IMR-90 (cell line): ENCODE measurements around the gene PIAS4. TPM values are rescaled to one million over a fixed set of nuclear protein-coding genes. Genes with fewer than 3 reads are reported as not detected.

Source experiments
- ATAC-seq: fragments of 200-7000 bp; cut with Tn5 transposase; 2 replicates; pipeline ENCODE4 v1.9.1; 2020; ENCODE audit warnings: low read depth, mild to moderate bottlenecking, moderate library complexity
- BruUV-seq: library from RNA; stranded (reverse); fragments of 400-500 nt; replicated peaks from 2 replicates; lab custom pipeline; 2021; lab: Mats Ljungman, UMichigan
- CTCF ChIA-PET: fragments of 300-600 bp; formaldehyde crosslinking; extraction: SDS; loops from one replicate; lab custom pipeline; 2021; ENCODE audit warnings: antibody characterized with exemption; lab: Yijun Ruan, JAX
- POLR2A ChIA-PET: fragments of 300-600 bp; sonication (Branson Sonifier 250); formaldehyde crosslinking; loops from one replicate; lab custom pipeline; 2022; ENCODE audit warnings: antibody characterized with exemption; ENCODE audit not compliant: unreplicated experiment; lab: Charles Lee
- DNase-seq: peaks from one replicate; pipeline ENCODE4 v3.0.0; 2013
- H2AFZ ChIP-seq: replicated peaks from 2 replicates; pipeline ENCODE3; 2013; ENCODE audit warnings: low read length, mild to moderate bottlenecking; ENCODE audit not compliant: poor library complexity
- H2AK5ac ChIP-seq: 2 replicates; pipeline ENCODE4 v1.6.1; 2013; ENCODE audit warnings: low read depth, low read length, inconsistent platforms
- H2AK9ac ChIP-seq: replicated peaks from 2 replicates; pipeline ENCODE3; 2013; ENCODE audit warnings: mild to moderate bottlenecking, low read depth, low read length, moderate library complexity; ENCODE audit not compliant: poor library complexity
- H2BK120ac ChIP-seq: 2 replicates; pipeline ENCODE4 v1.6.1; 2013; ENCODE audit warnings: low read depth, low read length, inconsistent platforms
- H2BK15ac ChIP-seq: 3 replicates; pipeline ENCODE4 v1.6.1; 2013; ENCODE audit warnings: low read depth, low read length, inconsistent platforms
- H2BK20ac ChIP-seq: 2 replicates; pipeline ENCODE4 v1.6.1; 2013; ENCODE audit warnings: low read depth, mild to moderate bottlenecking, inconsistent platforms, low read length, moderate library complexity
- H2BK5ac ChIP-seq: 2 replicates; pipeline ENCODE4 v1.6.1; 2013; ENCODE audit warnings: mild to moderate bottlenecking, low read depth, low read length, inconsistent platforms; ENCODE audit not compliant: poor library complexity, severe bottlenecking
- H3K14ac ChIP-seq: replicated peaks from 2 replicates; pipeline ENCODE4 v1.6.1; 2013; ENCODE audit warnings: low read depth, low read length, inconsistent platforms
- H3K18ac ChIP-seq: 2 replicates; pipeline ENCODE4 v1.6.1; 2013; ENCODE audit warnings: low read depth, low read length, control low read depth
- H3K23ac ChIP-seq: 2 replicates; pipeline ENCODE4 v1.6.1; 2013; ENCODE audit warnings: low read depth, low read length, inconsistent platforms
- H3K27ac ChIP-seq: 2 replicates; pipeline ENCODE4 v1.5.1; 2013; ENCODE audit warnings: mild to moderate bottlenecking, control low read depth, low read length; ENCODE audit not compliant: insufficient read depth
- H3K27me3 ChIP-seq: 2 replicates; pipeline ENCODE4 v1.6.1; 2013; ENCODE audit warnings: low read length; ENCODE audit not compliant: control insufficient read depth, insufficient read depth
- H3K36me3 ChIP-seq: 2 replicates; pipeline ENCODE4 v1.6.1; 2013; ENCODE audit warnings: low read length, mixed read lengths; ENCODE audit not compliant: control insufficient read depth, insufficient read depth
- H3K4ac ChIP-seq: 2 replicates; pipeline ENCODE4 v1.6.1; 2013; ENCODE audit warnings: low read depth, low read length, inconsistent platforms
- H3K4me1 ChIP-seq: 2 replicates; pipeline ENCODE4 v1.6.1; 2013; ENCODE audit warnings: low read length, mixed read lengths; ENCODE audit not compliant: control insufficient read depth, insufficient read depth
- H3K4me2 ChIP-seq: 2 replicates; pipeline ENCODE4 v1.6.1; 2013; ENCODE audit warnings: low read depth, mild to moderate bottlenecking, control low read depth, low read length, moderate library complexity
- H3K4me3 ChIP-seq: 2 replicates; pipeline ENCODE4 v1.5.1; 2013; ENCODE audit warnings: low read depth, mild to moderate bottlenecking, control low read depth, low read length, moderate library complexity; ENCODE audit not compliant: insufficient read depth
- H3K56ac ChIP-seq: 2 replicates; pipeline ENCODE4 v1.6.1; 2013; ENCODE audit warnings: low read length, inconsistent platforms; ENCODE audit not compliant: insufficient read depth; ENCODE audit errors: extremely low read depth
- H3K79me1 ChIP-seq, 2 experiments: 2 replicates each; pipeline ENCODE4 v1.6.1; 2013; ENCODE audit warnings: low read length in 2 of 2, inconsistent platforms in 1 of 2, low read depth in 1 of 2
- H3K9ac ChIP-seq: 2 replicates; pipeline ENCODE4 v1.6.1; 2013; ENCODE audit warnings: low read depth, low read length, control low read depth
- H3K9me1 ChIP-seq: 2 replicates; pipeline ENCODE4 v1.6.1; 2013; ENCODE audit warnings: low read length, inconsistent platforms; ENCODE audit not compliant: insufficient read depth
- H3K9me3 ChIP-seq: 2 replicates; pipeline ENCODE4 v1.6.1; 2013; ENCODE audit warnings: low read length; ENCODE audit not compliant: control insufficient read depth, insufficient read depth
- H4K20me1 ChIP-seq: 2 replicates; pipeline ENCODE4 v1.6.1; 2013; ENCODE audit warnings: low read length, inconsistent platforms; ENCODE audit not compliant: insufficient read depth
- H4K5ac ChIP-seq: 2 replicates; pipeline ENCODE4 v1.6.1; 2013; ENCODE audit warnings: mild to moderate bottlenecking, low read depth, low read length, control low read depth
- H4K8ac ChIP-seq, 2 experiments: 2 replicates each; pipeline ENCODE4 v1.6.1; 2013; ENCODE audit warnings: low read depth in 2 of 2, low read length in 2 of 2, control low read depth in 1 of 2, inconsistent platforms in 1 of 2
- H4K91ac ChIP-seq: 2 replicates; pipeline ENCODE4 v1.6.1; 2013; ENCODE audit warnings: low read depth, low read length, inconsistent platforms; ENCODE audit not compliant: insufficient read depth
- BHLHE40 ChIP-seq: fragments of 150-350 bp; IDR thresholded peaks from 2 replicates; pipeline ENCODE4 v1.6.1; 2016; ENCODE audit warnings: mild to moderate bottlenecking, low read depth, low read length
- FOS ChIP-seq: fragments of 150-350 bp; IDR thresholded peaks from 2 replicates; pipeline ENCODE4 v1.6.1; 2016; ENCODE audit warnings: low read depth, low read length
- MAFK ChIP-seq: IDR thresholded peaks from 2 replicates; pipeline ENCODE4 v1.6.1; 2012; ENCODE audit warnings: low read depth, low read length, improper control_type of control experiment
- MAZ ChIP-seq: IDR thresholded peaks from 2 replicates; pipeline ENCODE4 v1.6.1; 2012; ENCODE audit warnings: low read depth, mild to moderate bottlenecking, low read length, improper control_type of control experiment, moderate library complexity, borderline replicate concordance
- MXI1 ChIP-seq: IDR thresholded peaks from 2 replicates; pipeline ENCODE4 v1.6.1; 2012; ENCODE audit warnings: low read depth, mild to moderate bottlenecking, low read length, moderate library complexity, borderline replicate concordance
- RCOR1 ChIP-seq: IDR thresholded peaks from 2 replicates; pipeline ENCODE4 v1.6.1; 2012; ENCODE audit warnings: mild to moderate bottlenecking, low read length, improper control_type of control experiment; ENCODE audit not compliant: insufficient replicate concordance
- RFX5 ChIP-seq: IDR thresholded peaks from 2 replicates; pipeline ENCODE4 v1.8.0; 2012; ENCODE audit warnings: low read depth, mild to moderate bottlenecking, low read length, moderate library complexity
- SMC3 ChIP-seq: fragments of 150-350 bp; IDR thresholded peaks from 2 replicates; pipeline ENCODE4 v1.6.1; 2016; ENCODE audit warnings: low read depth, mild to moderate bottlenecking, antibody characterized with exemption, low read length, moderate library complexity
- USF2 ChIP-seq: fragments of 150-350 bp; IDR thresholded peaks from 2 replicates; pipeline ENCODE4 v1.6.1; 2017; ENCODE audit warnings: mild to moderate bottlenecking, antibody characterized with exemption, low read length, low read depth
- whole genome bisulfite sequencing, 2 experiments: methylation state at CpG; one replicate each; pipeline versions ENCODE4 v1.1.5 to v1.1.7; 2013; ENCODE audit warnings: missing lambda C conversion rate in 2 of 2; ENCODE audit not compliant: insufficient read length in 1 of 2; ENCODE audit errors: extremely low coverage in 2 of 2; 5-methylcytosine and 5-hydroxymethylcytosine counted together
- dilution Hi-C: fragments of 300-500 bp; cut with HindIII; formaldehyde crosslinking; loops from one replicate; pipeline ENCODE4 v1.14.3; 2018; ENCODE audit warnings: low sequenced_read_pairs; ENCODE audit not compliant: unreplicated experiment
- in situ Hi-C: fragments of 300-500 bp; cut with MboI; formaldehyde crosslinking; loops from 3 replicates; pipeline ENCODE4 v1.14.3; 2019; ENCODE audit warnings: low sequenced_read_pairs, inconsistent platforms, mixed read lengths
- intact Hi-C: fragments of 100-400 bp; cut with micrococcal nuclease; formaldehyde crosslinking; loops from 2 replicates; pipeline ENCODE4 v1.10.0; 2022
- polyA plus RNA-seq, 3 experiments: library from polyadenylated mRNA; depleted of rRNA; stranded (reverse); fragments of >200 nt; gene quantifications; 2 replicates each; pipeline ENCODE4 v1.2.3, GENCODE V29; 2012; ENCODE audit warnings: low replicate concordance in 1 of 3
- total RNA-seq: library from RNA; depleted of rRNA; stranded (reverse); fragments of >200 nt; gene quantifications from 2 replicates; pipeline ENCODE4 v1.2.3, GENCODE V29; 2012
- TF ChIP-seq, protein P1 (sequence below): fragments of 150-350 bp; IDR thresholded peaks from 2 replicates; pipeline ENCODE4 v1.6.1; 2016; ENCODE audit warnings: low read depth, mild to moderate bottlenecking, low read length, moderate library complexity, borderline replicate concordance
- TF ChIP-seq, protein P2 (sequence below): conservative IDR thresholded peaks from 2 replicates; pipeline ENCODE4 v1.5.1; 2012; ENCODE audit warnings: mild to moderate bottlenecking, low read depth, low read length, improper control_type of control experiment

The PIAS4 gene
- total and polyA plus RNA-seq, 2 of the 4 experiments (the other 2 are of a cell fraction): 12.1 to 13.6 TPM

DNA sequence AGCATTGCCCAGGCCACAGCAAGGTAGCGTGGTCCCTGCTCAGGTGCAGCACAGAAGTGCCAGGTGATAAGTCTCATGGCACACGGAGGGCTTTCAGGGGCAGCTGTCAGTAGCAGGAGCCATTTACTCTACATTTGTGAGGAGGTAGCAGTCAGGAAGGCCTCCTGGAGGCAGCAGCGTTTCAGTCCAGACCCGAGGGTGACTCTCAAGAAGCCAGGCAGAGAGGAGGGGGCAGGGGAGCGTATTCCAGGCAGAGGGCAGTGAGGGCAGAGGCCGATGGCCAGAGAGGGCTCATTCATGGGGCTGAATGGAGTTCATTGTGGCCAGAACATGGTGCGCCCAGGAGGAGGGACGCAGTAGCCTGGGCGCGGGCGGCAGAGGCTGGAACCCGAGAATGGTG, 8.9 kb downstream of the PIAS4 start:
- Histone ChIP-seq H3K4me3 (no peak overlapping the region), H4K91ac (no peak overlapping the region), H3K56ac (no peak overlapping the region), H2BK5ac (no peak overlapping the region), H2BK120ac (no peak overlapping the region), H3K4me2 (no peak overlapping the region), H2BK20ac (no peak overlapping the region), H2BK15ac (no peak overlapping the region), H3K23ac (no peak overlapping the region), H3K27ac (no peak overlapping the region), H3K18ac (no peak overlapping the region), H3K9ac (no peak overlapping the region), H4K20me1 (peaks cover 77% of the 10 kb centered on the region), H2AFZ (no peak overlapping the region), H3K4ac (no peak overlapping the region), H2AK5ac (no peak overlapping the region), H3K36me3 (peaks cover 45% of the 10 kb centered on the region), H3K9me1 (no peaks in the 10 kb centered on the region), H3K79me1 (peaks cover 15 to 84% of the 10 kb centered on the region in 2 experiments), H3K4me1 (no peaks in the 10 kb centered on the region), H2AK9ac (no peak overlapping the region), H4K8ac (no peak overlapping the region), H4K5ac (no peak overlapping the region), H3K14ac (no peak overlapping the region), H3K27me3 (no peaks in the 10 kb centered on the region), H3K9me3 (no peaks in the 10 kb centered on the region)
- ATAC-seq (no peak), DNase-seq (no peak)
- 90% methylated on average over 8 of the region's 12 CpGs; no CpG with 5 or more reads in 1 of the 2 experiments for WGBS, 2 experiments
- CTCF ChIA-PET: no interaction called here
- BruUV-seq: no TSS peak
- no peak for TF ChIP-seq MAZ
- TF ChIP-seq USF2: no peak
- TF ChIP-seq RFX5: no peak
- TF ChIP-seq FOS: no peak
- TF ChIP-seq MAFK: no peak
- TF ChIP-seq SMC3: no peak
- TF ChIP-seq, protein P1, sequence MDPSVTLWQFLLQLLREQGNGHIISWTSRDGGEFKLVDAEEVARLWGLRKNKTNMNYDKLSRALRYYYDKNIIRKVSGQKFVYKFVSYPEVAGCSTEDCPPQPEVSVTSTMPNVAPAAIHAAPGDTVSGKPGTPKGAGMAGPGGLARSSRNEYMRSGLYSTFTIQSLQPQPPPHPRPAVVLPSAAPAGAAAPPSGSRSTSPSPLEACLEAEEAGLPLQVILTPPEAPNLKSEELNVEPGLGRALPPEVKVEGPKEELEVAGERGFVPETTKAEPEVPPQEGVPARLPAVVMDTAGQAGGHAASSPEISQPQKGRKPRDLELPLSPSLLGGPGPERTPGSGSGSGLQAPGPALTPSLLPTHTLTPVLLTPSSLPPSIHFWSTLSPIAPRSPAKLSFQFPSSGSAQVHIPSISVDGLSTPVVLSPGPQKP: no peak
- TF ChIP-seq RCOR1: no peak
- no peak for TF ChIP-seq BHLHE40
- TF ChIP-seq, protein P2, sequence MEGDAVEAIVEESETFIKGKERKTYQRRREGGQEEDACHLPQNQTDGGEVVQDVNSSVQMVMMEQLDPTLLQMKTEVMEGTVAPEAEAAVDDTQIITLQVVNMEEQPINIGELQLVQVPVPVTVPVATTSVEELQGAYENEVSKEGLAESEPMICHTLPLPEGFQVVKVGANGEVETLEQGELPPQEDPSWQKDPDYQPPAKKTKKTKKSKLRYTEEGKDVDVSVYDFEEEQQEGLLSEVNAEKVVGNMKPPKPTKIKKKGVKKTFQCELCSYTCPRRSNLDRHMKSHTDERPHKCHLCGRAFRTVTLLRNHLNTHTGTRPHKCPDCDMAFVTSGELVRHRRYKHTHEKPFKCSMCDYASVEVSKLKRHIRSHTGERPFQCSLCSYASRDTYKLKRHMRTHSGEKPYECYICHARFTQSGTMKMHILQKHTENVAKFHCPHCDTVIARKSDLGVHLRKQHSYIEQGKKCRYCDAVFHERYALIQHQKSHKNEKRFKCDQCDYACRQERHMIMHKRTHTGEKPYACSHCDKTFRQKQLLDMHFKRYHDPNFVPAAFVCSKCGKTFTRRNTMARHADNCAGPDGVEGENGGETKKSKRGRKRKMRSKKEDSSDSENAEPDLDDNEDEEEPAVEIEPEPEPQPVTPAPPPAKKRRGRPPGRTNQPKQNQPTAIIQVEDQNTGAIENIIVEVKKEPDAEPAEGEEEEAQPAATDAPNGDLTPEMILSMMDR: no peak
- TF ChIP-seq MXI1: no peak
- POLR2A ChIA-PET: no interaction called here
- dilution Hi-C loops (no loop called here), in situ Hi-C loops (no loop called here), intact Hi-C loops (no loop called here)
